Dermis microvascular lymphatic vessel endothelial cell (primary cell): ENCODE results near the gene NPM1. TPM values are rescaled to one million over a fixed set of nuclear protein-coding genes. Genes with fewer than 3 reads are reported as not detected.

ENCODE experiments used
- DNase-seq, 2 donors: peaks; one replicate each; pipeline versions ENCODE4 v3.0.0 to v3.0.0-alpha.2; 2010; ENCODE audit warnings: low read depth in 2 of 2
- total RNA-seq: library from RNA; depleted of rRNA; stranded (reverse); fragments of >200 nt; gene quantifications from 2 replicates; pipeline ENCODE4 v1.2.1, GENCODE V29; 2014

Gene NPM1
- total RNA-seq, 1 donor from 2014 or later: 1,004 TPM

GRCh38 chr5:171450423-171451331 is 63.0 kb downstream of the NPM1 start:
- DNase-seq: peak; percentile 47 to 81

- DNase-seq: no peak
Observed at GRCh38 chr5:171451421-171451820, 63.8 kb downstream of the NPM1 start.

DNA sequence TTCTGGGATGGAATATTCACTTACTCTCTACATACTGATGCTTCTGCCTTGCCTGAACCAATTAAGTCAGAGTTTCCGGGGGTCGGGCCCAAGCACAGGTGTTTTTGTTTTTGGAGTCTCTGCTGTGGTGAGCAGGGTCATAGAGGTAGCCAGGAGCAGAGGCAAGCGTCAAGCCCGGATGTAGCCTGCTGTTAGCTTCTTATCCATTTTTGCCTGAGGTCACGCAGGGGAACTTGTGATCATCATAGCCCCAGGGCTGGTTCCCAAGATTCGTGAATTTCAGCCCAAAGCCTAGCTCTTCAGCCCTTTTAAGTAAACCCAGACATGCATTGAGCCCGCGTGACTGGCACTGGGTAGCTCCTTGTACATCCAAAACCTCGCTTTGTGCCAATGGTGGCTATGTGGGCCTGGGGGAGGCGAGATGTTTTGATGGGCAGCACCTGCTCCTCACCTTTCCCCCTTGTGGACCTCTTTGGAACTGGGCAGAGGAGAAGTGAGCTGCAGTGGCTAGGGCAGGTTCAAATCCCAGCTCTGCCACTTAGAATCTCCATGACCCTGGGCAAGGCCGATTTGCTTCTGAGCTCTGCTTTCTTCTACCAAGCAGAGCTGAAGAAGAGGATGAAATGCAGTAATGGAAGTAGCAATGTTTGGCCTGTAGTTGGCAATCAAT is 65.5 kb downstream of the NPM1 start:
- no peak for DNase-seq

DNA sequence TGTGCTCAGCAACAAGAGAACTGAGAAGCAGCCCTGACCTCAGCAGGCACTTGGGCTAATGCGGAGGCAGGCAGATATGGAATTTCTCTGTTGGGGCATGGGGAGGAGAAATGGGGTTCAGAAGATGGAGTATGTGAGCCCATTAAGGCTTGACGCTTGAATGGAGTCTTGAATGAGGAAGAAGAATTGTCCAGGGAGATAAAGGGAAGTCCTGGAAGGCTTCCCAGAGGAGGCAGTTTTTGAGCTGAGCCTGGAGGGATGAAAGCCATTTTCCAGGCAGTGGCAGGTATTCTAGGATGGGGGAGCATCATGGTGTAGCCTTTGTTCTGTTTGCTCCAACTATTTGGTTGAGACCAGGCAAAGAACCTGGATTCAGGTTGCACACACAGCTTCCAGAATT is 66.3 kb downstream of the NPM1 start:
- no peak for DNase-seq

GRCh38 chr5:171454549-171454948 is 66.9 kb downstream of the NPM1 start:
- DNase-seq: no peak

GRCh38 chr5:171455522-171455921 is 67.9 kb downstream of the NPM1 start:
- no peak for DNase-seq

- no peak for DNase-seq
Observed at GRCh38 chr5:171457208-171457981, 69.7 kb downstream of the NPM1 start.

GRCh38 chr5:171459839-171460238 is 72.2 kb downstream of the NPM1 start:
- DNase-seq: no peak

Other genes starting within 250 kb of the NPM1 start
- gene TLX3, start 78.6 kb upstream of the NPM1 start, total RNA-seq: not detected in 2 replicates
- gene FGF18, start 31.8 kb downstream of the NPM1 start, total RNA-seq: not detected in 2 replicates